Ovary (tissue), 3 donors: ENCODE data around the gene CNIH2.

Experiments used
- CTCF ChIP-seq, 3 donors: fragments of 450-650 bp in 2 of 3; fragments of 200-600 bp in 1 of 3; IDR thresholded peaks; one replicate each; pipeline versions ENCODE4 v1.5.1 to v1.8.0; 2016 to 2022; ENCODE audit warnings: antibody characterized with exemption in 3 of 3, mild to moderate bottlenecking in 1 of 3
- EP300 ChIP-seq: sonication (generic); formaldehyde crosslinking; IDR thresholded peaks from one replicate; pipeline ENCODE4 v1.6.1; 2017; ENCODE audit warnings: antibody characterized with exemption
- POLR2A ChIP-seq: fragments of 450-650 bp; IDR thresholded peaks from one replicate; pipeline ENCODE4 v1.6.1; 2017; ENCODE audit warnings: antibody characterized with exemption, mild to moderate bottlenecking, moderate library complexity
- donor health status: DM: no; HTN: no; CAD: no.

DNA sequence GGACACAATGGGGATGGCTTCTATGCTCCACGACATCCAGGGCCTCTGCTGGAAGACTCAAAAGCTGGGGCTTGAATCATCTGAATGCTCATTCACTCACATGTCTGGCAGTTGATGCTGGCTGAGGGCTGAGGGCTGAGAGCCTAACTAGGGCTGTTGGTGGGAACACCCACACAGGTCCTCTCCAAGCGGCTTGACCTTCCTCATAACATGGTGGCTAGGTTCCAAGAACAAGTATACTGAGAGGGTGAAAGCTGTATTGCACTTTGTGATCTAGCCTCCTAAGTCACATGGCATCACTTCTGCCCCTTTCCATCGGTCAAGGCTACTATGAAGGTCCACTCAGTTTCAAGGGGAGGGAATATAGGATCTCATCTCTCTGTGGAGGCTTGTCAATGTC lies 21.2 kb downstream of the CNIH2 start:
- no peak for TF ChIP-seq CTCF (IDR thresholded peaks at IDR 0.05)
- TF ChIP-seq POLR2A, result no peak
- TF ChIP-seq EP300, result no peak
